ACC112 (cell line): Measurements from ENCODE around the gene PLA1A.
"Not testable (repeated sequence)": the region's sequence is repeated elsewhere in the genome, so short reads cannot be mapped to it uniquely, and the experiment has no call there.

Source experiments
- H2AFZ ChIP-seq: fragments of 200-600 bp; sonication (generic); one replicate; pipeline ENCODE4 v1.6.0; 2017; ENCODE audit warnings: antibody characterized with exemption, low read length; ENCODE audit not compliant: unreplicated experiment
- H3K27ac ChIP-seq: fragments of 200-600 bp; sonication (generic); 2 replicates; pipeline ENCODE4 v1.5.1; 2014; ENCODE audit warnings: low read depth, mild to moderate bottlenecking, antibody characterized with exemption, low read length, moderate library complexity
- H3K27me3 ChIP-seq: fragments of 200-600 bp; sonication (generic); 2 replicates; pipeline ENCODE4 v1.6.1; 2014; ENCODE audit warnings: mild to moderate bottlenecking, antibody characterized with exemption, low read length, moderate library complexity, mixed read lengths; ENCODE audit not compliant: insufficient read depth
- H3K36me3 ChIP-seq: fragments of 200-600 bp; sonication (generic); 2 replicates; pipeline ENCODE4 v1.6.1; 2016; ENCODE audit warnings: mild to moderate bottlenecking, antibody characterized with exemption, low read length, moderate library complexity, mixed read lengths; ENCODE audit not compliant: insufficient read depth
- H3K4me1 ChIP-seq: fragments of 200-600 bp; sonication (generic); one replicate; pipeline ENCODE4 v1.6.1; 2016; ENCODE audit warnings: low read length, mixed read lengths; ENCODE audit not compliant: insufficient read depth, unreplicated experiment, control insufficient read depth
- H3K4me3 ChIP-seq: fragments of 200-600 bp; sonication (generic); 2 replicates; pipeline ENCODE4 v1.5.1; 2014; ENCODE audit warnings: mild to moderate bottlenecking, low read depth, low read length
- H3K79me2 ChIP-seq: fragments of 200-600 bp; sonication (generic); one replicate; pipeline ENCODE4 v1.6.0; 2016; ENCODE audit warnings: low read length; ENCODE audit not compliant: control insufficient read depth, unreplicated experiment, insufficient read depth

Gene PLA1A

GRCh38 chr3:119558626-119559317 lies 38.9 kb upstream of the PLA1A start:
- no peak overlapping the region for H3K27ac ChIP-seq
- H3K4me3 ChIP-seq, result no peak overlapping the region

GRCh38 chr3:119559441-119559963 lies 38.2 kb upstream of the PLA1A start, which contains the start of gene CD80:
Gene CD80, minus strand, starts transcription at chr3:119559614. Its CDS starts 1,886 bp downstream, at chr3:119557728.
- Histone ChIP-seq H3K4me3 (no peak within 1 kb of the TSS), H3K4me1 (no peaks in the 10 kb centered on the region), H3K79me2 (no peaks in the 10 kb centered on the region), H3K27me3 (0 out of 2 replicates have a peak, but pooled peaks cover 6% of the 10 kb centered on the region), H3K27ac (no peak within 1 kb of the TSS), H2AFZ (no peak within 1 kb of the TSS), H3K36me3 (no peaks in the 10 kb centered on the region)

More at GRCh38 chr3:119558626-119559317, 38.9 kb upstream of the PLA1A start:
- Histone ChIP-seq H3K36me3 (no peaks in the 10 kb centered on the region), H3K4me1 (no peaks in the 10 kb centered on the region), H3K79me2 (no peaks in the 10 kb centered on the region), H3K27me3 (0 out of 2 replicates have a peak, but pooled peaks cover 6% of the 10 kb centered on the region), H2AFZ (no peak overlapping the region)

- no peak overlapping the region for H2AFZ ChIP-seq
Observed at GRCh38 chr3:119560160-119560559, 37.5 kb upstream of the PLA1A start.

GRCh38 chr3:119562307-119562961 lies 35.3 kb upstream of the PLA1A start:
- Histone ChIP-seq H3K79me2 (no peaks in the 10 kb centered on the region), H3K27ac (no peak overlapping the region), H2AFZ (no peak overlapping the region), H3K4me3 (no peak overlapping the region), H3K4me1 (no peaks in the 10 kb centered on the region), H3K27me3 (no peaks in the 10 kb centered on the region), H3K36me3 (no peaks in the 10 kb centered on the region)

More at GRCh38 chr3:119560160-119560559, 37.5 kb upstream of the PLA1A start:
- 0 out of 2 replicates have a peak, but pooled peaks cover 6% of the 10 kb centered on the region for H3K27me3 ChIP-seq
- no peaks in the 10 kb centered on the region for H3K4me1 ChIP-seq
- H3K4me3 ChIP-seq, result no peak overlapping the region
- H3K27ac ChIP-seq, result no peak overlapping the region
- H3K79me2 ChIP-seq, result no peaks in the 10 kb centered on the region
- H3K36me3 ChIP-seq, result no peaks in the 10 kb centered on the region

GRCh38 chr3:119563334-119563733 lies 34.4 kb upstream of the PLA1A start:
- H3K27ac ChIP-seq, H2AFZ ChIP-seq, H3K27me3 ChIP-seq, H3K79me2 ChIP-seq, H3K4me1 ChIP-seq, H3K36me3 ChIP-seq, H3K4me3 ChIP-seq: not testable (repeated sequence)

- Histone ChIP-seq H3K4me1 (no peaks in the 10 kb centered on the region), H3K27ac (no peak overlapping the region), H3K27me3 (0 out of 2 replicates have a peak, but pooled peaks cover 4% of the 10 kb centered on the region)
Observed at GRCh38 chr3:119569156-119569555, 28.5 kb upstream of the PLA1A start.

GRCh38 chr3:119570229-119570628 lies 27.5 kb upstream of the PLA1A start:
- Histone ChIP-seq H3K79me2 (no peaks in the 10 kb centered on the region), H3K36me3 (no peaks in the 10 kb centered on the region), H3K27ac (no peak overlapping the region), H3K4me1 (no peaks in the 10 kb centered on the region), H3K4me3 (no peak overlapping the region), H3K27me3 (0 out of 2 replicates have a peak, but pooled peaks cover 4% of the 10 kb centered on the region), H2AFZ (no peak overlapping the region)

More at GRCh38 chr3:119569156-119569555, 28.5 kb upstream of the PLA1A start:
- no peak overlapping the region for H2AFZ ChIP-seq
- no peaks in the 10 kb centered on the region for H3K79me2 ChIP-seq
- no peaks in the 10 kb centered on the region for H3K36me3 ChIP-seq
- no peak overlapping the region for H3K4me3 ChIP-seq

- no peaks in the 10 kb centered on the region for H3K36me3 ChIP-seq
- no peaks in the 10 kb centered on the region for H3K79me2 ChIP-seq
- H3K27me3 ChIP-seq, result 0 out of 2 replicates have a peak, but pooled peaks cover 4% of the 10 kb centered on the region
- H3K4me3 ChIP-seq, result no peak overlapping the region
- no peaks in the 10 kb centered on the region for H3K4me1 ChIP-seq
- H2AFZ ChIP-seq, result no peak overlapping the region
- H3K27ac ChIP-seq, result no peak overlapping the region
Observed at GRCh38 chr3:119571230-119571629, 26.5 kb upstream of the PLA1A start.

- 0 out of 2 replicates have a peak, but pooled peaks cover 4% of the 10 kb centered on the region for H3K27me3 ChIP-seq
- no peak overlapping the region for H2AFZ ChIP-seq
- H3K4me3 ChIP-seq, result no peak overlapping the region
- H3K79me2 ChIP-seq, result no peaks in the 10 kb centered on the region
- H3K36me3 ChIP-seq, result no peaks in the 10 kb centered on the region
- no peak overlapping the region for H3K27ac ChIP-seq
- H3K4me1 ChIP-seq, result no peaks in the 10 kb centered on the region
Observed at GRCh38 chr3:119571688-119572087, 26.0 kb upstream of the PLA1A start.

- H3K27ac ChIP-seq, result no peak overlapping the region
- H2AFZ ChIP-seq, result no peak overlapping the region
- H3K36me3 ChIP-seq, result no peaks in the 10 kb centered on the region
- H3K4me1 ChIP-seq, result peaks cover 13% of the 10 kb centered on the region
- no peaks in the 10 kb centered on the region for H3K79me2 ChIP-seq
- no peaks in the 10 kb centered on the region for H3K27me3 ChIP-seq
- no peak overlapping the region for H3K4me3 ChIP-seq
Observed at GRCh38 chr3:119575507-119575906, 22.2 kb upstream of the PLA1A start.
